ENCODE data around the gene ZNF579. TPM values are rescaled to one million over a fixed set of nuclear protein-coding genes. Genes with fewer than 3 reads are reported as not detected.
A peak's percentile ranks its signal among the peaks of the same experiment; 100 is the strongest.

ZNF579 gene
- total and polyA plus RNA-seq, 2 of the 13 experiments (the other 11 are each of a cell fraction or from before 2014, with no cell fraction given): 2.1 to 2.9 TPM

GRCh38 chr19:55599468-55599841, 18.8 kb upstream of the ZNF579 start, which contains the start of gene FIZ1 (continued):
- TF ChIP-seq, protein P1, sequence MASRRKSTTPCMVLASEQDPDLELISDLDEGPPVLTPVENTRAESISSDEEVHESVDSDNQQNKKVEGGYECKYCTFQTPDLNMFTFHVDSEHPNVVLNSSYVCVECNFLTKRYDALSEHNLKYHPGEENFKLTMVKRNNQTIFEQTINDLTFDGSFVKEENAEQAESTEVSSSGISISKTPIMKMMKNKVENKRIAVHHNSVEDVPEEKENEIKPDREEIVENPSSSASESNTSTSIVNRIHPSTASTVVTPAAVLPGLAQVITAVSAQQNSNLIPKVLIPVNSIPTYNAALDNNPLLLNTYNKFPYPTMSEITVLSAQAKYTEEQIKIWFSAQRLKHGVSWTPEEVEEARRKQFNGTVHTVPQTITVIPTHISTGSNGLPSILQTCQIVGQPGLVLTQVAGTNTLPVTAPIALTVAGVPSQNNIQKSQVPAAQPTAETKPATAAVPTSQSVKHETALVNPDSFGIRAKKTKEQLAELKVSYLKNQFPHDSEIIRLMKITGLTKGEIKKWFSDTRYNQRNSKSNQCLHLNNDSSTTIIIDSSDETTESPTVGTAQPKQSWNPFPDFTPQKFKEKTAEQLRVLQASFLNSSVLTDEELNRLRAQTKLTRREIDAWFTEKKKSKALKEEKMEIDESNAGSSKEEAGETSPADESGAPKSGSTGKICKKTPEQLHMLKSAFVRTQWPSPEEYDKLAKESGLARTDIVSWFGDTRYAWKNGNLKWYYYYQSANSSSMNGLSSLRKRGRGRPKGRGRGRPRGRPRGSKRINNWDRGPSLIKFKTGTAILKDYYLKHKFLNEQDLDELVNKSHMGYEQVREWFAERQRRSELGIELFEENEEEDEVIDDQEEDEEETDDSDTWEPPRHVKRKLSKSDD (CRISPR knock-in tag; IDR thresholded peaks at IDR 0.05; ENCODE audit: low read depth): peak; percentile 41; the same call in 1 of the 2 replicates
- TF ChIP-seq ZNF619 (CRISPR knock-in tag; IDR thresholded peaks at IDR 0.05): no peak
- no peak for TF ChIP-seq ZNF496 (CRISPR knock-in tag; IDR thresholded peaks at IDR 0.05; ENCODE audit: insufficient replicate concordance)
- TF ChIP-seq, protein P2, sequence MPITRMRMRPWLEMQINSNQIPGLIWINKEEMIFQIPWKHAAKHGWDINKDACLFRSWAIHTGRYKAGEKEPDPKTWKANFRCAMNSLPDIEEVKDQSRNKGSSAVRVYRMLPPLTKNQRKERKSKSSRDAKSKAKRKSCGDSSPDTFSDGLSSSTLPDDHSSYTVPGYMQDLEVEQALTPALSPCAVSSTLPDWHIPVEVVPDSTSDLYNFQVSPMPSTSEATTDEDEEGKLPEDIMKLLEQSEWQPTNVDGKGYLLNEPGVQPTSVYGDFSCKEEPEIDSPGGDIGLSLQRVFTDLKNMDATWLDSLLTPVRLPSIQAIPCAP (CRISPR knock-in tag; IDR thresholded peaks at IDR 0.05; ENCODE audit: low read depth): no peak
- no peak for TF ChIP-seq HDAC6 (IDR thresholded peaks at IDR 0.05; ENCODE audit: low read depth, low read length)
- no peak for TF ChIP-seq STAT5B (CRISPR knock-in tag; IDR thresholded peaks at IDR 0.05)
- TF ChIP-seq, protein P3, sequence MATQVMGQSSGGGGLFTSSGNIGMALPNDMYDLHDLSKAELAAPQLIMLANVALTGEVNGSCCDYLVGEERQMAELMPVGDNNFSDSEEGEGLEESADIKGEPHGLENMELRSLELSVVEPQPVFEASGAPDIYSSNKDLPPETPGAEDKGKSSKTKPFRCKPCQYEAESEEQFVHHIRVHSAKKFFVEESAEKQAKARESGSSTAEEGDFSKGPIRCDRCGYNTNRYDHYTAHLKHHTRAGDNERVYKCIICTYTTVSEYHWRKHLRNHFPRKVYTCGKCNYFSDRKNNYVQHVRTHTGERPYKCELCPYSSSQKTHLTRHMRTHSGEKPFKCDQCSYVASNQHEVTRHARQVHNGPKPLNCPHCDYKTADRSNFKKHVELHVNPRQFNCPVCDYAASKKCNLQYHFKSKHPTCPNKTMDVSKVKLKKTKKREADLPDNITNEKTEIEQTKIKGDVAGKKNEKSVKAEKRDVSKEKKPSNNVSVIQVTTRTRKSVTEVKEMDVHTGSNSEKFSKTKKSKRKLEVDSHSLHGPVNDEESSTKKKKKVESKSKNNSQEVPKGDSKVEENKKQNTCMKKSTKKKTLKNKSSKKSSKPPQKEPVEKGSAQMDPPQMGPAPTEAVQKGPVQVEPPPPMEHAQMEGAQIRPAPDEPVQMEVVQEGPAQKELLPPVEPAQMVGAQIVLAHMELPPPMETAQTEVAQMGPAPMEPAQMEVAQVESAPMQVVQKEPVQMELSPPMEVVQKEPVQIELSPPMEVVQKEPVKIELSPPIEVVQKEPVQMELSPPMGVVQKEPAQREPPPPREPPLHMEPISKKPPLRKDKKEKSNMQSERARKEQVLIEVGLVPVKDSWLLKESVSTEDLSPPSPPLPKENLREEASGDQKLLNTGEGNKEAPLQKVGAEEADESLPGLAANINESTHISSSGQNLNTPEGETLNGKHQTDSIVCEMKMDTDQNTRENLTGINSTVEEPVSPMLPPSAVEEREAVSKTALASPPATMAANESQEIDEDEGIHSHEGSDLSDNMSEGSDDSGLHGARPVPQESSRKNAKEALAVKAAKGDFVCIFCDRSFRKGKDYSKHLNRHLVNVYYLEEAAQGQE (IDR thresholded peaks at IDR 0.05; ENCODE audit: borderline replicate concordance in 1 of 2, low read depth in 1 of 2, low read length in 2 of 2): no peak
- no peak for TF ChIP-seq ZNF550 (CRISPR knock-in tag; IDR thresholded peaks at IDR 0.05; ENCODE audit: borderline replicate concordance)
- TF ChIP-seq SOX13 (IDR thresholded peaks at IDR 0.05): no peak
- no peak for TF ChIP-seq SOX13 (CRISPR knock-in tag; conservative IDR thresholded peaks at IDR 0.05 in 1 of 2, IDR thresholded peaks at IDR 0.05 in 1 of 2)
- TF ChIP-seq XRCC5 (optimal IDR thresholded peaks at IDR 0.05; ENCODE audit: low read length): no peak
- no peak; the same call in 1 of the 2 replicates for TF ChIP-seq ZNF331 (CRISPR knock-in tag; IDR thresholded peaks at IDR 0.05)
- TF ChIP-seq PBX2 (CRISPR knock-in tag; IDR thresholded peaks at IDR 0.05): no peak
- TF ChIP-seq PHF21A (CRISPR knock-in tag; IDR thresholded peaks at IDR 0.05): peak; percentile 56; the same call in 1 of the 2 replicates
- peak; percentile 8; the same call in 1 of the 2 replicates for TF ChIP-seq HMG20A (CRISPR knock-in tag; IDR thresholded peaks at IDR 0.05; ENCODE audit: borderline replicate concordance)
- peak; percentile 77 for TF ChIP-seq TAF1 (CRISPR knock-in tag; IDR thresholded peaks at IDR 0.05)
- TF ChIP-seq MTERF4 (CRISPR knock-in tag; IDR thresholded peaks at IDR 0.05): no peak
